HEK293 (cell line): ENCODE measurements around the gene SERPINB5.

Experiments
- CTCF ChIA-PET: fragments of 350-600 bp; formaldehyde crosslinking; extraction: SDS; loops from one replicate; lab custom pipeline; 2021; ENCODE audit warnings: antibody characterized with exemption; lab: Yijun Ruan, JAX
- POLR2A ChIA-PET: fragments of 300-600 bp; formaldehyde crosslinking; extraction: SDS; loops from one replicate; lab custom pipeline; 2020; ENCODE audit warnings: antibody characterized with exemption, inconsistent platforms; lab: Yijun Ruan, JAX
- H3K27ac ChIP-seq: fragments of 200-500 bp; sonication (Bioruptor generic); 2 replicates; pipeline ENCODE4 v1.5.1; 2014; ENCODE audit warnings: low read depth, low read length, control low read depth, inconsistent platforms; ENCODE audit errors: extremely low read depth
- H3K36me3 ChIP-seq, 2 experiments: fragments of 200-500 bp in 1 of 2; sonication (Bioruptor generic) in 1 of 2; 1 replicate in 1 of 2; 2 replicates in 1 of 2; pipeline ENCODE4 v1.5.1; 2014 to 2017; ENCODE audit warnings: inconsistent platforms in 2 of 2, low read length in 2 of 2; ENCODE audit not compliant: control insufficient read depth in 2 of 2, insufficient read depth in 1 of 2
- H3K4me1 ChIP-seq: fragments of 200-500 bp; sonication (Bioruptor generic); 2 replicates; pipeline ENCODE4 v1.5.1; 2014; ENCODE audit warnings: mild to moderate bottlenecking, low read length, inconsistent platforms; ENCODE audit not compliant: control insufficient read depth, insufficient read depth
- H3K4me3 ChIP-seq: 2 replicates; pipeline ENCODE4 v1.5.1; 2011; ENCODE audit warnings: low read depth, mild to moderate bottlenecking, control low read depth, low read length, moderate library complexity
- H3K9me3 ChIP-seq: fragments of 200-500 bp; sonication (Bioruptor generic); 2 replicates; pipeline ENCODE4 v1.5.1; 2014; ENCODE audit warnings: low read depth, low read length, inconsistent platforms; ENCODE audit not compliant: control insufficient read depth, insufficient read depth
- AEBP2 ChIP-seq: fragments of 450-650 bp; formaldehyde crosslinking; IDR thresholded peaks from 2 replicates; pipeline ENCODE4 v1.5.1; 2016; ENCODE audit warnings: missing biosample characterization, missing genetic modification characterization, borderline replicate concordance
- CTCF ChIP-seq: fragments of 450-650 bp; formaldehyde crosslinking; IDR thresholded peaks from 2 replicates; pipeline ENCODE4 v1.5.1; 2016; ENCODE audit warnings: missing biosample characterization, missing genetic modification characterization
- HOXD13 ChIP-seq: sonication (generic); formaldehyde crosslinking; IDR thresholded peaks from 2 replicates; pipeline ENCODE4 v1.8.0; 2022; ENCODE audit warnings: missing genetic modification reagents, borderline replicate concordance
- OSR2 ChIP-seq: fragments of 450-650 bp; formaldehyde crosslinking; IDR thresholded peaks from 2 replicates; pipeline ENCODE4 v1.5.1; 2016; ENCODE audit warnings: missing biosample characterization, missing genetic modification characterization
- PBX3 ChIP-seq: sonication (generic); formaldehyde crosslinking; IDR thresholded peaks from 2 replicates; pipeline ENCODE4 v1.8.1; 2022; ENCODE audit warnings: mild to moderate bottlenecking, moderate library complexity, missing genetic modification reagents
- SP7 ChIP-seq: fragments of 450-650 bp; formaldehyde crosslinking; IDR thresholded peaks from 2 replicates; pipeline ENCODE4 v1.5.1; 2016; ENCODE audit warnings: missing biosample characterization, missing genetic modification characterization
- ZBTB49 ChIP-seq: fragments of 450-650 bp; formaldehyde crosslinking; IDR thresholded peaks from 2 replicates; pipeline ENCODE4 v1.5.1; 2016; ENCODE audit warnings: missing biosample characterization, missing genetic modification characterization, low read depth
- ZBTB8A ChIP-seq: fragments of 450-650 bp; formaldehyde crosslinking; IDR thresholded peaks from 2 replicates; pipeline ENCODE4 v1.5.1; 2016; ENCODE audit warnings: missing biosample characterization, missing genetic modification characterization
- ZFHX2 ChIP-seq: fragments of 450-650 bp; formaldehyde crosslinking; conservative IDR thresholded peaks from 2 replicates; pipeline ENCODE4 v1.5.1; 2016; ENCODE audit warnings: missing biosample characterization, missing genetic modification characterization
- ZFP3 ChIP-seq: fragments of 450-650 bp; formaldehyde crosslinking; IDR thresholded peaks from 2 replicates; pipeline ENCODE4 v1.5.1; 2016; ENCODE audit warnings: low read depth, missing biosample characterization, missing genetic modification characterization
- ZNF133 ChIP-seq: fragments of 450-650 bp; formaldehyde crosslinking; IDR thresholded peaks from 2 replicates; pipeline ENCODE4 v1.5.1; 2016; ENCODE audit warnings: missing biosample characterization, missing genetic modification characterization
- ZNF140 ChIP-seq: fragments of 450-650 bp; formaldehyde crosslinking; IDR thresholded peaks from 2 replicates; pipeline ENCODE4 v1.5.1; 2016; ENCODE audit warnings: missing biosample characterization, missing genetic modification characterization
- ZNF174 ChIP-seq: fragments of 450-650 bp; formaldehyde crosslinking; IDR thresholded peaks from 2 replicates; pipeline ENCODE4 v1.5.0; 2017; ENCODE audit warnings: missing biosample characterization, mild to moderate bottlenecking, missing genetic modification characterization
- ZNF18 ChIP-seq: fragments of 450-650 bp; formaldehyde crosslinking; IDR thresholded peaks from 2 replicates; pipeline ENCODE4 v1.5.1; 2016; ENCODE audit warnings: missing biosample characterization, missing genetic modification characterization
- ZNF223 ChIP-seq: fragments of 450-650 bp; formaldehyde crosslinking; IDR thresholded peaks from 2 replicates; pipeline ENCODE4 v1.5.1; 2016; ENCODE audit warnings: missing biosample characterization, missing genetic modification characterization
- ZNF274 ChIP-seq, 2 experiments: fragments of 200-500 bp in 1 of 2; fragments of 450-650 bp in 1 of 2; sonication (Bioruptor generic) in 1 of 2; formaldehyde crosslinking in 1 of 2; IDR thresholded peaks; 2 replicates each; pipeline versions ENCODE4 v1.5.1 to v1.6.1; 2014 to 2016; ENCODE audit warnings: borderline replicate concordance in 1 of 2, inconsistent platforms in 1 of 2, low read length in 1 of 2, missing biosample characterization in 1 of 2, missing genetic modification characterization in 1 of 2
- ZNF362 ChIP-seq: fragments of 450-650 bp; formaldehyde crosslinking; IDR thresholded peaks from 2 replicates; pipeline ENCODE4 v1.5.1; 2016; ENCODE audit warnings: missing biosample characterization, missing genetic modification characterization
- ZNF366 ChIP-seq: fragments of 450-650 bp; formaldehyde crosslinking; conservative IDR thresholded peaks from 2 replicates; pipeline ENCODE4 v1.5.1; 2016; ENCODE audit warnings: missing biosample characterization, missing genetic modification characterization
- ZNF423 ChIP-seq: fragments of 450-650 bp; formaldehyde crosslinking; IDR thresholded peaks from 2 replicates; pipeline ENCODE4 v1.5.1; 2016; ENCODE audit warnings: missing biosample characterization, missing genetic modification characterization
- ZNF48 ChIP-seq: fragments of 450-650 bp; formaldehyde crosslinking; IDR thresholded peaks from 2 replicates; pipeline ENCODE4 v1.5.1; 2016; ENCODE audit warnings: missing biosample characterization, missing genetic modification characterization
- ZNF530 ChIP-seq: fragments of 450-650 bp; formaldehyde crosslinking; IDR thresholded peaks from 2 replicates; pipeline ENCODE4 v1.5.1; 2016; ENCODE audit warnings: low read depth, missing biosample characterization, missing genetic modification characterization
- ZNF571 ChIP-seq: fragments of 450-650 bp; formaldehyde crosslinking; IDR thresholded peaks from 2 replicates; pipeline ENCODE4 v1.5.0; 2017; ENCODE audit warnings: missing biosample characterization, missing genetic modification characterization
- ZNF624 ChIP-seq: fragments of 450-650 bp; formaldehyde crosslinking; IDR thresholded peaks from 2 replicates; pipeline ENCODE4 v1.5.1; 2017; ENCODE audit warnings: missing biosample characterization, missing genetic modification characterization
- ZNF707 ChIP-seq: fragments of 450-650 bp; formaldehyde crosslinking; IDR thresholded peaks from 2 replicates; pipeline ENCODE4 v1.5.1; 2016; ENCODE audit warnings: missing biosample characterization, missing genetic modification characterization
- ZNF792 ChIP-seq: fragments of 450-650 bp; formaldehyde crosslinking; IDR thresholded peaks from 2 replicates; pipeline ENCODE4 v1.5.1; 2016; ENCODE audit warnings: missing biosample characterization, missing genetic modification characterization
- ZSCAN30 ChIP-seq: fragments of 450-650 bp; IDR thresholded peaks from 2 replicates; pipeline ENCODE4 v1.5.1; 2018; ENCODE audit warnings: missing biosample characterization, mild to moderate bottlenecking, missing genetic modification characterization, moderate library complexity

The SERPINB5 gene

GRCh38 chr18:63464434-63464833 is 12.3 kb upstream of the SERPINB5 start:
- Histone ChIP-seq H3K4me3 (no peak overlapping the region), H3K27ac (no peak overlapping the region)
- ChIA-PET POLR2A (no interaction called here), CTCF (interaction anchor here (1.4 kb wide), 1 partner anchor 26 kb away, joined by 4 read pairs; no protein-coding TSS in a partner anchor)
- no peak for TF ChIP-seq ZBTB8A (tag by site-specific recombination)
- TF ChIP-seq ZNF133, result no peak
- TF ChIP-seq ZNF707 (tag by site-specific recombination), result no peak
- TF ChIP-seq ZNF530, result no peak
- no peak for TF ChIP-seq ZNF174 (tag by site-specific recombination)
- TF ChIP-seq ZNF366 (tag by site-specific recombination), result no peak
- no peak for TF ChIP-seq ZBTB49 (tag by site-specific recombination)
- no peak for TF ChIP-seq ZNF223
- no peak for TF ChIP-seq HOXD13 (CRISPR knock-in tag)
- no peak for TF ChIP-seq ZNF140 (tag by site-specific recombination)
- TF ChIP-seq OSR2 (tag by site-specific recombination), result no peak
- no peak for TF ChIP-seq ZFHX2 (tag by site-specific recombination)
- TF ChIP-seq ZNF362 (tag by site-specific recombination), result no peak
- no peak for TF ChIP-seq SP7 (tag by site-specific recombination)
- no peak for TF ChIP-seq CTCF (tag by site-specific recombination)
- TF ChIP-seq ZNF274 (IDR thresholded peaks at IDR 0.05; ENCODE audit: low read length), result no peak
- no peak for TF ChIP-seq ZNF274 (tag by site-specific recombination; IDR thresholded peaks at IDR 0.05; ENCODE audit: borderline replicate concordance)
- no peak for TF ChIP-seq ZNF571 (tag by site-specific recombination)
- no peak for TF ChIP-seq ZNF48
- no peak for TF ChIP-seq ZNF423
- no peak for TF ChIP-seq ZNF18 (tag by site-specific recombination)
- TF ChIP-seq, all 188 proteins: peak for 0
- Histone ChIP-seq H3K9me3 (no peaks in the 10 kb centered on the region; the same call in 1 of the 2 replicates), H3K4me1 (no peaks in the 10 kb centered on the region), H3K36me3 (no peaks in the 10 kb centered on the region)

- Histone ChIP-seq H3K36me3 (no peaks in the 10 kb centered on the region), H3K27ac (no peak overlapping the region), H3K4me1 (no peaks in the 10 kb centered on the region), H3K4me3 (no peak overlapping the region), H3K9me3 (no peaks in the 10 kb centered on the region)
- POLR2A ChIA-PET, result no interaction called here
- CTCF ChIA-PET, result interaction anchor here (1.4 kb wide), 1 partner anchor 26 kb away, joined by 4 read pairs; no protein-coding TSS in a partner anchor
- TF ChIP-seq AEBP2 (tag by site-specific recombination) (no peak), ZNF624 (no peak), ZNF792 (tag by site-specific recombination) (no peak), PBX3 (CRISPR knock-in tag) (no peak), ZSCAN30 (tag by site-specific recombination) (no peak), ZFP3 (tag by site-specific recombination) (no peak), ZNF423 (no peak)
Observed at GRCh38 chr18:63465059-63465458, 11.7 kb upstream of the SERPINB5 start.
